ENCODE results near the gene C3orf49.

Gene C3orf49

GRCh38 chr3:63880653-63881052 lies 61.6 kb downstream of the C3orf49 start:
- H3K36me3 ChIP-seq (ENCODE audit: insufficient read depth, low read length) = no peaks in the 10 kb centered on the region
- TF ChIP-seq CTCF (IDR thresholded peaks at IDR 0.05; ENCODE audit: borderline replicate concordance, extremely low read depth, low read length, poor library complexity, severe bottlenecking) (no peak), EZH2 (IDR thresholded peaks at IDR 0.05; ENCODE audit: borderline replicate concordance, low read depth, low read length, severe bottlenecking) (no peak)
- ATAC-seq (ENCODE audit: insufficient read depth, low read depth) = no peak
- H3K4me1 ChIP-seq (ENCODE audit: insufficient read depth, low read length) = no peaks in the 10 kb centered on the region
- H3K4me3 ChIP-seq (ENCODE audit: low read depth in 1 of 2, low read length in 2 of 2) = no peak overlapping the region
- H3K9me3 ChIP-seq (ENCODE audit: insufficient read depth, low read length, severe bottlenecking) = no peaks in the 10 kb centered on the region
- no peak overlapping the region for H2AFZ ChIP-seq (ENCODE audit: low read depth, low read length)
- H3K27me3 ChIP-seq (ENCODE audit: insufficient read depth, low read length, poor library complexity) = no peaks in the 10 kb centered on the region
- peaks cover 66% of the 10 kb centered on the region for H4K20me1 ChIP-seq (ENCODE audit: insufficient read depth, low read length)
- no peak overlapping the region for H3K9ac ChIP-seq (ENCODE audit: low read depth, low read length)
- H3K27ac ChIP-seq (ENCODE audit: low read length) = no peak overlapping the region
- no peak for DNase-seq
- peaks cover 96% of the 10 kb centered on the region for H3K79me2 ChIP-seq (ENCODE audit: insufficient read depth, low read length)
- H3K4me2 ChIP-seq (ENCODE audit: insufficient read depth, low read length) = no peak overlapping the region

- no peak overlapping the region for H3K4me3 ChIP-seq (ENCODE audit: low read depth in 1 of 2, low read length in 2 of 2)
- no peaks in the 10 kb centered on the region for H3K4me1 ChIP-seq (ENCODE audit: insufficient read depth, low read length)
- H2AFZ ChIP-seq (ENCODE audit: low read depth, low read length) = no peak overlapping the region
- H3K9me3 ChIP-seq (ENCODE audit: insufficient read depth, low read length, severe bottlenecking) = no peaks in the 10 kb centered on the region
- H3K4me2 ChIP-seq (ENCODE audit: insufficient read depth, low read length) = no peak overlapping the region
- no peaks in the 10 kb centered on the region; the same call in 1 of the 2 replicates for H3K36me3 ChIP-seq (ENCODE audit: insufficient read depth, low read length)
- H3K27me3 ChIP-seq (ENCODE audit: insufficient read depth, low read length, poor library complexity) = no peaks in the 10 kb centered on the region
- DNase-seq = no peak
- H3K79me2 ChIP-seq (ENCODE audit: insufficient read depth, low read length) = peaks cover 91% of the 10 kb centered on the region
- TF ChIP-seq CTCF (IDR thresholded peaks at IDR 0.05; ENCODE audit: borderline replicate concordance, extremely low read depth, low read length, poor library complexity, severe bottlenecking) = no peak
- TF ChIP-seq EZH2 (IDR thresholded peaks at IDR 0.05; ENCODE audit: borderline replicate concordance, low read depth, low read length, severe bottlenecking) = no peak
- H3K27ac ChIP-seq (ENCODE audit: low read length) = no peak overlapping the region
- H4K20me1 ChIP-seq (ENCODE audit: insufficient read depth, low read length) = peaks cover 39% of the 10 kb centered on the region
- no peak overlapping the region for H3K9ac ChIP-seq (ENCODE audit: low read depth, low read length)
- no peak for ATAC-seq (ENCODE audit: insufficient read depth, low read depth)
Observed at GRCh38 chr3:63886858-63887257, 67.8 kb downstream of the C3orf49 start.

- peaks cover 92% of the 10 kb centered on the region for H3K79me2 ChIP-seq (ENCODE audit: insufficient read depth, low read length)
- no peaks in the 10 kb centered on the region; the same call in 1 of the 2 replicates for H3K36me3 ChIP-seq (ENCODE audit: insufficient read depth, low read length)
- no peak overlapping the region for H3K9ac ChIP-seq (ENCODE audit: low read depth, low read length)
- H3K4me3 ChIP-seq (ENCODE audit: low read depth in 1 of 2, low read length in 2 of 2) = no peak overlapping the region
- TF ChIP-seq CTCF (IDR thresholded peaks at IDR 0.05; ENCODE audit: borderline replicate concordance, extremely low read depth, low read length, poor library complexity, severe bottlenecking) = no peak
- TF ChIP-seq EZH2 (IDR thresholded peaks at IDR 0.05; ENCODE audit: borderline replicate concordance, low read depth, low read length, severe bottlenecking) = no peak
- no peak overlapping the region for H2AFZ ChIP-seq (ENCODE audit: low read depth, low read length)
- no peak overlapping the region for H3K27ac ChIP-seq (ENCODE audit: low read length)
- H3K4me1 ChIP-seq (ENCODE audit: insufficient read depth, low read length) = no peaks in the 10 kb centered on the region
- H3K9me3 ChIP-seq (ENCODE audit: insufficient read depth, low read length, severe bottlenecking) = no peaks in the 10 kb centered on the region
- ATAC-seq (ENCODE audit: insufficient read depth, low read depth) (no peak), DNase-seq (no peak)
- no peak overlapping the region for H3K4me2 ChIP-seq (ENCODE audit: insufficient read depth, low read length)
- H4K20me1 ChIP-seq (ENCODE audit: insufficient read depth, low read length) = peaks cover 42% of the 10 kb centered on the region
- no peaks in the 10 kb centered on the region for H3K27me3 ChIP-seq (ENCODE audit: insufficient read depth, low read length, poor library complexity)
Observed at GRCh38 chr3:63891518-63891917, 72.4 kb downstream of the C3orf49 start.

Measured in DND-41 (cell line).